Measurements from ENCODE around the gene SPTA1. TPM values are rescaled to one million over a fixed set of nuclear protein-coding genes. Genes with fewer than 3 reads are reported as not detected.

Gene SPTA1
- polyA plus RNA-seq, 3 donors = 0.19 to 0.28 TPM; not detected in 1

DNA sequence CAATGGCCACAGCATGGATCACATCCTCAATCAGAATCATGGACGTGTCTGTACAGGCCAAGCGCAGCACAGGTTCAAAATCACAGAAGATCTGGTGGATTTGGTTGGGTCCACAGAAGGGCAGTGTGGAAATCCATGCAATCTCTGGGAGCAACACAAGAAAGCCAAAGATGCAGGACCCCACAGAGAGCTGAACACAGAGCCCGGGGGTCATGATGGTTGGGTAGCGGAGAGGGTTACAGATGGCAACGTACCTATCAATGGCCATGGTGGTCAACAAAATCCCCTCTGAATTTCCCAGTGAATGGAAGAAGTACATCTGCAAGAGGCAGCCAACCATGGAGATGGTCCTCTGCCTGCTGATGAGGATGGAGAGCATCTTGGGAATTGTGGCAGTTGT, 37.9 kb upstream of the SPTA1 start:
- H3K27ac Mint-ChIP-seq = no peak overlapping the region
- Histone ChIP-seq H3K79me2 (ENCODE audit: insufficient read depth, low read length) (no peaks in the 10 kb centered on the region), H2AFZ (ENCODE audit: insufficient read depth, low read depth, low read length, poor library complexity, severe bottlenecking) (no peak overlapping the region), H3K27me3 (ENCODE audit: control insufficient read depth in 2 of 2, insufficient read depth in 2 of 2, low read length in 2 of 2) (no peaks in the 10 kb centered on the region), H3K4me1 (ENCODE audit: control insufficient read depth in 1 of 2, insufficient read depth in 2 of 2, low read length in 2 of 2) (peaks cover 0 to 2% of the 10 kb centered on the region in 2 donors), H4K20me1 (ENCODE audit: insufficient read depth, low read length) (no peaks in the 10 kb centered on the region), H3K9ac (ENCODE audit: insufficient read depth, low read length, poor library complexity, severe bottlenecking) (no peak overlapping the region), H3K4me2 (replicated peaks; ENCODE audit: extremely low read depth, low read length, poor library complexity, severe bottlenecking) (no peak overlapping the region), H3K9me3 (replicated peaks in 1 of 2; ENCODE audit: control insufficient read depth in 1 of 2, insufficient read depth in 1 of 2, low read length in 2 of 2) (no peaks in the 10 kb centered on the region), H3K27ac (ENCODE audit: low read depth in 1 of 2, low read length in 2 of 2) (no peak overlapping the region), H3K4me3 (replicated peaks in 1 of 3; ENCODE audit: low read depth in 2 of 3, low read length in 3 of 3) (no peak overlapping the region), H3K36me3 (replicated peaks in 1 of 2; ENCODE audit: control insufficient read depth in 1 of 2, insufficient read depth in 2 of 2, low read length in 2 of 2) (no peaks in the 10 kb centered on the region)
- no peaks in the 10 kb centered on the region for H3K27me3 Mint-ChIP-seq (ENCODE audit: low read depth in 3 of 3)
- peaks cover 0 to 3% (median 0%) of the 10 kb centered on the region in 7 donors for H3K9me3 Mint-ChIP-seq
- WGBS (ENCODE audit: insufficient coverage) = 100% methylated on average over 4 of the region's 5 CpGs
- TF ChIP-seq, protein P1, sequence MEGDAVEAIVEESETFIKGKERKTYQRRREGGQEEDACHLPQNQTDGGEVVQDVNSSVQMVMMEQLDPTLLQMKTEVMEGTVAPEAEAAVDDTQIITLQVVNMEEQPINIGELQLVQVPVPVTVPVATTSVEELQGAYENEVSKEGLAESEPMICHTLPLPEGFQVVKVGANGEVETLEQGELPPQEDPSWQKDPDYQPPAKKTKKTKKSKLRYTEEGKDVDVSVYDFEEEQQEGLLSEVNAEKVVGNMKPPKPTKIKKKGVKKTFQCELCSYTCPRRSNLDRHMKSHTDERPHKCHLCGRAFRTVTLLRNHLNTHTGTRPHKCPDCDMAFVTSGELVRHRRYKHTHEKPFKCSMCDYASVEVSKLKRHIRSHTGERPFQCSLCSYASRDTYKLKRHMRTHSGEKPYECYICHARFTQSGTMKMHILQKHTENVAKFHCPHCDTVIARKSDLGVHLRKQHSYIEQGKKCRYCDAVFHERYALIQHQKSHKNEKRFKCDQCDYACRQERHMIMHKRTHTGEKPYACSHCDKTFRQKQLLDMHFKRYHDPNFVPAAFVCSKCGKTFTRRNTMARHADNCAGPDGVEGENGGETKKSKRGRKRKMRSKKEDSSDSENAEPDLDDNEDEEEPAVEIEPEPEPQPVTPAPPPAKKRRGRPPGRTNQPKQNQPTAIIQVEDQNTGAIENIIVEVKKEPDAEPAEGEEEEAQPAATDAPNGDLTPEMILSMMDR (IDR thresholded peaks at IDR 0.05) = no peak
- H3K4me3 Mint-ChIP-seq = no peak overlapping the region
- no peak for DNase-seq
- intact Hi-C loops (cut with micrococcal nuclease) = no loop called here
- peaks cover 7% of the 10 kb centered on the region for H3K4me1 Mint-ChIP-seq
- no peaks in the 10 kb centered on the region for H3K36me3 Mint-ChIP-seq

DNA sequence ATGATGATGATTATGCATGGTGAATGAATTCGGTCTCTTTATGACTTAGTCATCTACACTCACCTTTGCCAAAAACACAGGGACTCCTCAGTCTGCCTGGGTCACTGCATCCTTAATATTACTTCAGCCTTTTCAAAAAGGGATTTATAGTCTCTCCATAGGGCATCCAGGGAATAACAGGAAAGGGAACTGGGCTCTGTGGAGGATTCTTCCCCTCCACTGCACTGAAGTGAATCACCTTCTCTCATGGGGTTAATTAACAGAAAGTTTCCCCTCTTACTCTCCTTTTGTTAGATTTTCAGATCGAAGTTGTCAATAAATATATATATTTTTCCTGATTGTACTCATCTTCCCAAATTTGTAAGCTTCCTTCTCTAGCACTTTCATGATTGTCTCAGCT, 34.1 kb upstream of the SPTA1 start, which contains the start of gene OR6K3:
TSS of gene OR6K3 (minus strand) at position 101 of the 400 bp plus-strand sequence. CDS start 2,605 bp downstream, outside the sequence.
- H3K27ac ChIP-seq (ENCODE audit: low read depth in 1 of 2, low read length in 2 of 2) = no peak within 1 kb of the TSS
- H3K9me3 ChIP-seq (replicated peaks in 1 of 2; ENCODE audit: control insufficient read depth in 1 of 2, insufficient read depth in 1 of 2, low read length in 2 of 2) = no peaks in the 10 kb centered on the region
- H3K27me3 ChIP-seq (ENCODE audit: control insufficient read depth in 2 of 2, insufficient read depth in 2 of 2, low read length in 2 of 2) = no peaks in the 10 kb centered on the region
- no CpG with 5 or more reads among the region's 2 CpGs for WGBS (ENCODE audit: insufficient coverage)
- no peak within 1 kb of the TSS for H3K4me3 ChIP-seq (replicated peaks in 1 of 3; ENCODE audit: low read depth in 2 of 3, low read length in 3 of 3)
- no peak within 1 kb of the TSS for H3K27ac Mint-ChIP-seq
- no peak for DNase-seq
- H4K20me1 ChIP-seq (ENCODE audit: insufficient read depth, low read length) = no peaks in the 10 kb centered on the region
- H3K36me3 Mint-ChIP-seq = no peaks in the 10 kb centered on the region
- H3K9me3 Mint-ChIP-seq = peaks cover 0 to 2% (median 0%) of the 10 kb centered on the region in 7 donors
- no peaks in the 10 kb centered on the region for H3K4me1 ChIP-seq (ENCODE audit: control insufficient read depth in 1 of 2, insufficient read depth in 2 of 2, low read length in 2 of 2)
- H3K4me3 Mint-ChIP-seq = no peak within 1 kb of the TSS
- H3K9ac ChIP-seq (ENCODE audit: insufficient read depth, low read length, poor library complexity, severe bottlenecking) = no peak within 1 kb of the TSS
- H3K4me1 Mint-ChIP-seq = no peaks in the 10 kb centered on the region
- TF ChIP-seq, protein P1 (IDR thresholded peaks at IDR 0.05) = no peak
- H3K27me3 Mint-ChIP-seq (ENCODE audit: low read depth in 3 of 3) = no peaks in the 10 kb centered on the region
- H3K36me3 ChIP-seq (replicated peaks in 1 of 2; ENCODE audit: control insufficient read depth in 1 of 2, insufficient read depth in 2 of 2, low read length in 2 of 2) = no peaks in the 10 kb centered on the region
- no peaks in the 10 kb centered on the region for H3K79me2 ChIP-seq (ENCODE audit: insufficient read depth, low read length)
- no peak within 1 kb of the TSS for H2AFZ ChIP-seq (ENCODE audit: insufficient read depth, low read depth, low read length, poor library complexity, severe bottlenecking)
- intact Hi-C loops (cut with micrococcal nuclease) = no loop called here
- H3K4me2 ChIP-seq (replicated peaks; ENCODE audit: extremely low read depth, low read length, poor library complexity, severe bottlenecking) = no peak within 1 kb of the TSS

Measured in CD14-positive monocyte (primary cell).